K562 (cell line): Measurements from ENCODE around the gene SNX10. TPM values are rescaled to one million over a fixed set of nuclear protein-coding genes. Genes with fewer than 3 reads are reported as not detected.

Source experiments
- ATAC-seq: fragments of 200-7000 bp; cut with Tn5 transposase; 3 replicates; pipeline ENCODE4 v1.9.1; 2020; ENCODE audit warnings: moderate library complexity
- BruUV-seq: library from RNA; stranded (reverse); fragments of 400-500 nt; replicated peaks from 2 replicates; lab custom pipeline; 2021; lab: Mats Ljungman, UMichigan
- CTCF ChIA-PET: fragments of 300-600 bp; formaldehyde crosslinking; extraction: SDS; loops from one replicate; lab custom pipeline; 2021; ENCODE audit warnings: low intra/inter-chr PET ratio; lab: Yijun Ruan, JAX
- POLR2A ChIA-PET: fragments of 300-600, 350-650 bp; sonication (Branson Sonifier 250); formaldehyde crosslinking; extraction: SDS; loops from one replicate; lab custom pipeline; 2021; ENCODE audit warnings: antibody characterized with exemption, inconsistent platforms; lab: Yijun Ruan, JAX
- DNase-seq, 4 experiments: peaks; one replicate each; pipeline versions ENCODE4 v3.0.0 to v3.0.0-alpha.2; 2011 to 2018; ENCODE audit warnings: low spot score in 3 of 4, mixed read lengths in 3 of 4; ENCODE audit errors: extremely low read depth in 1 of 4
- FAIRE-seq: peaks from 2 replicates; lab custom pipeline; 2011; peaks lifted over from hg19 to GRCh38; lab: Jason Lieb, UNC
- H2AFZ ChIP-seq: 2 replicates; pipeline ENCODE4 v1.6.0; 2011; ENCODE audit warnings: low read depth, low read length, control low read depth, inconsistent platforms
- H3K27ac ChIP-seq: fragments of 200-600 bp; 3 replicates; pipeline ENCODE4 v1.8.0; 2011; ENCODE audit warnings: low read depth, mild to moderate bottlenecking, control low read depth, inconsistent platforms, low read length, moderate library complexity, mixed read lengths; ENCODE audit errors: extremely low read depth
- H3K27me3 ChIP-seq, 2 experiments: fragments of 300-600 bp in 1 of 2; 2 replicates in 1 of 2; 3 replicates in 1 of 2; pipeline versions ENCODE4 v1.6.0 to v1.8.0; 2011; ENCODE audit warnings: inconsistent platforms in 2 of 2, low read length in 2 of 2, mild to moderate bottlenecking in 1 of 2, mixed read lengths in 1 of 2, moderate library complexity in 1 of 2; ENCODE audit not compliant: control insufficient read depth in 2 of 2, insufficient read depth in 2 of 2
- H3K36me3 ChIP-seq: fragments of 300-600 bp; 3 replicates; pipeline ENCODE4 v1.8.0; 2011; ENCODE audit warnings: mild to moderate bottlenecking, low read length, inconsistent platforms; ENCODE audit not compliant: control insufficient read depth, insufficient read depth
- H3K4me1 ChIP-seq, 2 experiments: fragments of 200-600 bp in 1 of 2; replicated peaks in 1 of 2; 2 replicates in 1 of 2; 3 replicates in 1 of 2; pipeline versions ENCODE4 v1.5.1 to v1.8.0; 2011; ENCODE audit warnings: inconsistent platforms in 2 of 2, low read length in 2 of 2, mild to moderate bottlenecking in 1 of 2, mixed read lengths in 1 of 2, moderate library complexity in 1 of 2; ENCODE audit not compliant: control insufficient read depth in 2 of 2, insufficient read depth in 2 of 2
- H3K4me2 ChIP-seq: 2 replicates; pipeline ENCODE4 v1.6.1; 2011; ENCODE audit warnings: low read length, control low read depth, inconsistent platforms, mixed read lengths; ENCODE audit not compliant: insufficient read depth
- H3K4me3 ChIP-seq: fragments of 200-600 bp; sonication (generic), shearing (Covaris generic); 2 replicates; pipeline ENCODE4 v1.5.1; 2016; ENCODE audit warnings: control low read depth, inconsistent platforms
- H3K79me2 ChIP-seq: fragments of 200-600 bp; 3 replicates; pipeline ENCODE4 v1.8.0; 2011; ENCODE audit warnings: low read length, inconsistent platforms; ENCODE audit not compliant: control insufficient read depth, insufficient read depth
- H3K9ac ChIP-seq, 2 experiments: 2 replicates each; pipeline versions ENCODE4 v1.6.0 to v1.6.1; 2011; ENCODE audit warnings: low read depth in 2 of 2, low read length in 2 of 2, control low read depth in 1 of 2, inconsistent platforms in 1 of 2, mild to moderate bottlenecking in 1 of 2, mixed read lengths in 1 of 2; ENCODE audit not compliant: insufficient read depth in 1 of 2
- H3K9me1 ChIP-seq: one replicate; pipeline ENCODE4 v1.6.0; 2011; ENCODE audit warnings: inconsistent platforms, mild to moderate bottlenecking, low read length, moderate library complexity; ENCODE audit not compliant: control insufficient read depth, insufficient read depth
- H3K9me3 ChIP-seq: replicated peaks from 2 replicates; pipeline ENCODE4 v1.5.1; 2011; ENCODE audit warnings: low read depth, low read length, inconsistent platforms; ENCODE audit not compliant: control insufficient read depth, insufficient read depth
- H4K20me1 ChIP-seq: replicated peaks from 2 replicates; pipeline ENCODE4 v1.6.1; 2011; ENCODE audit warnings: low read length, inconsistent platforms, mixed read lengths; ENCODE audit not compliant: control insufficient read depth, insufficient read depth
- ARID1B ChIP-seq: fragments of 450-650 bp; IDR thresholded peaks from 2 replicates; pipeline ENCODE4 v1.6.1; 2016; ENCODE audit warnings: antibody characterized with exemption, mild to moderate bottlenecking, inconsistent platforms
- FOXK2 ChIP-seq, 2 experiments: fragments of 450-650 bp; IDR thresholded peaks in 1 of 2; conservative IDR thresholded peaks in 1 of 2; 2 replicates each; pipeline ENCODE4 v1.6.1; 2016; ENCODE audit warnings: low read depth in 2 of 2, mild to moderate bottlenecking in 1 of 2
- HDAC6 ChIP-seq: IDR thresholded peaks from 2 replicates; pipeline ENCODE4 v1.6.1; 2012; ENCODE audit warnings: low read depth, mild to moderate bottlenecking, control low read depth, inconsistent platforms, low read length, moderate library complexity
- MEF2A ChIP-seq: IDR thresholded peaks from 2 replicates; pipeline ENCODE4 v1.6.1; 2011; ENCODE audit warnings: low read depth, mild to moderate bottlenecking, low read length, moderate library complexity; ENCODE audit not compliant: control insufficient read depth
- MTA3 ChIP-seq: fragments of 450-650 bp; formaldehyde crosslinking; IDR thresholded peaks from 2 replicates; pipeline ENCODE4 v1.6.1; 2017; ENCODE audit warnings: mild to moderate bottlenecking, borderline replicate concordance
- PBX2 ChIP-seq, 2 experiments: IDR thresholded peaks in 1 of 2; conservative IDR thresholded peaks in 1 of 2; 2 replicates each; pipeline ENCODE4 v1.6.1; 2016; ENCODE audit warnings: low read depth in 2 of 2, mild to moderate bottlenecking in 1 of 2, missing compliant biosample characterization in 1 of 2, missing genetic modification characterization in 1 of 2, moderate library complexity in 1 of 2
- PKNOX1 ChIP-seq: fragments of 450-650 bp; IDR thresholded peaks from 2 replicates; pipeline ENCODE4 v1.6.1; 2016
- POU5F1 ChIP-seq: fragments of 150-350 bp; IDR thresholded peaks from 2 replicates; pipeline ENCODE4 v1.6.1; 2014; ENCODE audit warnings: borderline replicate concordance, low read length, low read depth, mild to moderate bottlenecking; ENCODE audit not compliant: partially characterized antibody
- RHOXF2B ChIP-seq: fragments of 250-450 bp; sonication (Bioruptor Pico); conservative IDR thresholded peaks from 2 replicates; pipeline ENCODE4 v1.5.1; 2021
- SMAD4 ChIP-seq: fragments of 250-450 bp; sonication (Bioruptor Pico); conservative IDR thresholded peaks from 2 replicates; pipeline ENCODE4 v1.8.0; 2021; ENCODE audit warnings: inconsistent platforms, mild to moderate bottlenecking, moderate library complexity
- TCF3 ChIP-seq: sonication (generic); formaldehyde crosslinking; IDR thresholded peaks from 2 replicates; pipeline ENCODE4 v1.4.0; 2020; ENCODE audit warnings: mild to moderate bottlenecking, missing genetic modification reagents
- TEAD4 ChIP-seq, 2 experiments: sonication (generic) in 1 of 2; formaldehyde crosslinking in 1 of 2; IDR thresholded peaks; 2 replicates each; pipeline versions ENCODE4 v1.6.1 to v1.8.0; 2012 to 2022; ENCODE audit warnings: borderline replicate concordance in 1 of 2, inconsistent platforms in 1 of 2, low read length in 1 of 2, mild to moderate bottlenecking in 1 of 2, missing genetic modification reagents in 1 of 2
- ZNF124 ChIP-seq: sonication (generic); formaldehyde crosslinking; IDR thresholded peaks from 2 replicates; pipeline ENCODE4 v1.8.1; 2022; ENCODE audit warnings: missing genetic modification reagents
- ZNF3 ChIP-seq: fragments of 250-450 bp; sonication (Bioruptor Pico); IDR thresholded peaks from 2 replicates; pipeline ENCODE4 v1.5.0; 2021; ENCODE audit warnings: mild to moderate bottlenecking, moderate library complexity
- ZNF316 ChIP-seq: fragments of 450-650 bp; IDR thresholded peaks from 2 replicates; pipeline ENCODE4 v1.6.1; 2016
- WGBS: fragments of 100-300 bp; shearing (Covaris generic); methylation state at CpG from one replicate; pipeline ENCODE4 v1.1.6; 2016; ENCODE audit warnings: low coverage, mixed read lengths; ENCODE audit not compliant: insufficient coverage; ENCODE audit errors: missing lambda C conversion rate; 5-methylcytosine and 5-hydroxymethylcytosine counted together
- in situ Hi-C: fragments of 300-500 bp; cut with MboI; formaldehyde crosslinking; loops from 4 replicates; pipeline ENCODE4 v1.15.0; 2018; ENCODE audit warnings: inconsistent platforms, mixed read lengths
- intact Hi-C: fragments of 100-400 bp; cut with micrococcal nuclease; formaldehyde crosslinking; loops from 2 replicates; pipeline ENCODE4 v1.14.2; 2022
- polyA plus RNA-seq, 8 experiments: library from polyadenylated mRNA; depleted of rRNA in 4 of 8; stranded (reverse) in 5 of 8; unstranded in 3 of 8; fragments of >200 nt; fragmentation: Nextera tagmentation in 2 of 8; fragmentation: Illumina TruSeq in 1 of 8; extraction: Ambion mirVana in 2 of 8; extraction: Trizol in 1 of 8; gene quantifications; 2 replicates each; pipeline versions ENCODE4 v1.2.1 to v1.2.3, GENCODE V29; 2011 to 2014; ENCODE audit warnings: inconsistent platforms in 1 of 8, missing spikeins in 1 of 8
- total RNA-seq, 7 experiments: library from RNA; depleted of rRNA in 6 of 7; stranded (reverse); fragments of >200 nt in 6 of 7; fragmentation: Illumina TruSeq in 2 of 7; extraction: Trizol in 2 of 7; gene quantifications; 2 replicates each; pipeline versions ENCODE4 v1.2.1 to v1.2.3, GENCODE V29; 2011 to 2021; ENCODE audit warnings: low replicate concordance in 1 of 7

Gene SNX10
- total and polyA plus RNA-seq, 9 of the 15 experiments (the other 6 are each of a cell fraction or from before 2014, with no cell fraction given), result 6.9 to 16.5 (median 11.5) TPM

- Histone ChIP-seq H3K4me2 (no peak overlapping the region), H3K9me3 (no peaks in the 10 kb centered on the region), H2AFZ (no peak overlapping the region), H3K4me1 (peaks cover 5 to 17% of the 10 kb centered on the region in 2 experiments; a peak in 4 of 5 replicates), H3K9ac (no peak overlapping the region), H3K27me3 (no peaks in the 10 kb centered on the region), H4K20me1 (no peaks in the 10 kb centered on the region), H3K4me3 (no peak overlapping the region), H3K27ac (no peak overlapping the region), H3K79me2 (no peaks in the 10 kb centered on the region), H3K36me3 (no peaks in the 10 kb centered on the region), H3K9me1 (no peaks in the 10 kb centered on the region)
- intact Hi-C loops (no loop called here), in situ Hi-C loops (no loop called here)
- 9% methylated on average over 3 of the region's 3 CpGs for WGBS
- ATAC-seq (peak; percentile 14), FAIRE-seq (no peak), DNase-seq (peak in 1 of 4 experiments; percentile 33)
- BruUV-seq, result no TSS peak
- ChIA-PET CTCF (no interaction called here), POLR2A (interaction anchor here (0.5 to 1.4 kb wide), 8 partner anchors 9 to 1193 kb away, joined by 3 to 4 read pairs (median 3); no protein-coding TSS in a partner anchor)
- TF ChIP-seq FOXK2 (conservative IDR thresholded peaks at IDR 0.05 in 1 of 2, IDR thresholded peaks at IDR 0.05 in 1 of 2; ENCODE audit: low read depth in 2 of 2), result peak in 1 of 2 experiments; percentile 25; a peak in 1 of 4 replicates
- peak; percentile 72 for TF ChIP-seq PKNOX1
- no peak for TF ChIP-seq MEF2A
- TF ChIP-seq TEAD4 (IDR thresholded peaks at IDR 0.05; ENCODE audit: low read length), result peak; percentile 58; the same call in 1 of the 2 replicates
- no peak for TF ChIP-seq TEAD4 (CRISPR knock-in tag; IDR thresholded peaks at IDR 0.05; ENCODE audit: borderline replicate concordance)
- TF ChIP-seq SMAD4 (CRISPR knock-in tag), result 0 out of 2 replicates have a peak, but pooled peaks have one; percentile 53
- no peak for TF ChIP-seq PBX2 (CRISPR knock-in tag; IDR thresholded peaks at IDR 0.05; ENCODE audit: low read depth)
- TF ChIP-seq PBX2 (tag; conservative IDR thresholded peaks at IDR 0.05; ENCODE audit: low read depth), result peak; percentile 78
- peak; percentile 53 for TF ChIP-seq TCF3
- TF ChIP-seq ARID1B, result peak; percentile 59; the same call in 1 of the 2 replicates
- no peak for TF ChIP-seq MTA3
- TF ChIP-seq ZNF316, result no peak
- no peak for TF ChIP-seq ZNF124 (CRISPR knock-in tag)
- TF ChIP-seq HDAC6, result no peak
- TF ChIP-seq RHOXF2B (CRISPR knock-in tag), result no peak
- TF ChIP-seq POU5F1, result no peak
- no peak for TF ChIP-seq ZNF3 (CRISPR knock-in tag)
Observed at GRCh38 chr7:26413007-26413691, 121.5 kb downstream of the SNX10 start.
